GM12878 (cell line): Measurements from ENCODE around the gene SPATC1L. TPM values are rescaled to one million over a fixed set of nuclear protein-coding genes. Genes with fewer than 3 reads are reported as not detected.

Experiments
- BRCA1 ChIP-seq: IDR thresholded peaks from 2 replicates; pipeline ENCODE4 v1.6.1; 2011; ENCODE audit warnings: low read depth, low read length, improper control_type of control experiment
- FOS ChIP-seq: IDR thresholded peaks from 3 replicates; pipeline ENCODE4 v1.6.1; 2011; ENCODE audit warnings: borderline replicate concordance; ENCODE audit not compliant: insufficient read length; ENCODE audit errors: extremely low read depth
- HDAC2 ChIP-seq: fragments of 200-600 bp; sonication (generic); IDR thresholded peaks from 2 replicates; pipeline ENCODE4 v1.6.1; 2017
- NFXL1 ChIP-seq: fragments of 450-650 bp; IDR thresholded peaks from 2 replicates; pipeline ENCODE4 v1.6.1; 2017; ENCODE audit warnings: antibody characterized with exemption, mild to moderate bottlenecking, borderline replicate concordance
- POU2F2 ChIP-seq: IDR thresholded peaks from 3 replicates; pipeline ENCODE4 v1.6.1; 2011; ENCODE audit warnings: low read depth, mild to moderate bottlenecking, low read length, borderline replicate concordance
- PRDM15 ChIP-seq: fragments of 450-650 bp; formaldehyde crosslinking; IDR thresholded peaks from 2 replicates; pipeline ENCODE4 v1.4.0; 2020; ENCODE audit warnings: mild to moderate bottlenecking, moderate library complexity
- RAD21 ChIP-seq: IDR thresholded peaks from 2 replicates; pipeline ENCODE4 v1.6.1; 2011; ENCODE audit warnings: mild to moderate bottlenecking, low read depth, low read length, moderate library complexity; ENCODE audit not compliant: insufficient read depth
- SREBF1 ChIP-seq: IDR thresholded peaks from 2 replicates; pipeline ENCODE4 v1.6.1; 2012; ENCODE audit warnings: mild to moderate bottlenecking, low read length
- STAT1 ChIP-seq: fragments of 450-650 bp; conservative IDR thresholded peaks from 2 replicates; pipeline ENCODE4 v1.6.1; 2014; ENCODE audit warnings: antibody characterized with exemption, mild to moderate bottlenecking
- polyA plus RNA-seq, 11 experiments: library from polyadenylated mRNA; depleted of rRNA in 4 of 11; unstranded in 6 of 11; stranded (reverse) in 5 of 11; fragments of >200 nt; fragmentation: Nextera tagmentation in 4 of 11; fragmentation: Illumina TruSeq in 1 of 11; extraction: Ambion mirVana in 4 of 11; extraction: Trizol in 1 of 11; gene quantifications; 1 replicate in 1 of 11; 2 replicates in 10 of 11; pipeline versions ENCODE4 v1.2.1 to v1.2.3, GENCODE V29; 2011 to 2016; ENCODE audit warnings: inconsistent platforms in 2 of 11, missing spikeins in 2 of 11, low read depth in 1 of 11
- total RNA-seq, 4 experiments: library from RNA; depleted of rRNA in 3 of 4; stranded (reverse); fragments of >200 nt in 3 of 4; fragmentation: Illumina TruSeq in 1 of 4; extraction: Trizol in 1 of 4; gene quantifications; 2 replicates each; pipeline versions ENCODE4 v1.2.1 to v1.2.3, GENCODE V29; 2013 to 2021
- TF ChIP-seq, protein P1 (sequence below): fragments of 450-650 bp; IDR thresholded peaks from 2 replicates; pipeline ENCODE4 v1.6.1; 2016; ENCODE audit warnings: mild to moderate bottlenecking, moderate library complexity, borderline replicate concordance

The SPATC1L gene
- total and polyA plus RNA-seq, 10 of the 15 experiments (the other 5 are each of a cell fraction or from before 2014, with no cell fraction given), result 1.4 to 16.0 (median 7.0) TPM; not detected in 2

DNA sequence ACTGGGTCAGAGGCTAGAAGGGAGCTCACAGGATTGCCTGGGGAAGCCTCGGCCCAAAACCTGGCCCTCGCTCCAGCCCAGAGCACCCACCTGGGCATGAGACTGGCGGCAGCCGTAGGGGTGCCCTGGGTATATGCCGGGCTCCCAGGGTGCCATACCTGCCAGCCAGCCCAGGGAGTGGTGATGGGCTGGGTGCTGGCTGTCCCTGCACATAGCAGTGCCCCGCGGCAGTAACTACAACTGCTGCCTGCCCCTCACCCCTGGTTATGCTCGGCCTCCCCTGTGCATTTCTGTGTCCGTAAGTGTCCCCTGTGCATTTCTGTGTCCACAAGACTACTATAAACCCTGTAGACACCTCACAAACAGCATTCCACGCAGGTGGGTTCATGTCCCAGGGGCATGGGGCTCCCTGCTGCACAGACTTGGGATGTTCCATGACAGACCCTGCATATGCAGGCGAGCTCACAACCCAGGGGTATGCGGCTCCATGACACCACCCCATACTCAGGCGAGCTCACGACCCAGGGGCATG is 5.8 kb upstream of the SPATC1L start (continued):
- TF ChIP-seq, protein P1, sequence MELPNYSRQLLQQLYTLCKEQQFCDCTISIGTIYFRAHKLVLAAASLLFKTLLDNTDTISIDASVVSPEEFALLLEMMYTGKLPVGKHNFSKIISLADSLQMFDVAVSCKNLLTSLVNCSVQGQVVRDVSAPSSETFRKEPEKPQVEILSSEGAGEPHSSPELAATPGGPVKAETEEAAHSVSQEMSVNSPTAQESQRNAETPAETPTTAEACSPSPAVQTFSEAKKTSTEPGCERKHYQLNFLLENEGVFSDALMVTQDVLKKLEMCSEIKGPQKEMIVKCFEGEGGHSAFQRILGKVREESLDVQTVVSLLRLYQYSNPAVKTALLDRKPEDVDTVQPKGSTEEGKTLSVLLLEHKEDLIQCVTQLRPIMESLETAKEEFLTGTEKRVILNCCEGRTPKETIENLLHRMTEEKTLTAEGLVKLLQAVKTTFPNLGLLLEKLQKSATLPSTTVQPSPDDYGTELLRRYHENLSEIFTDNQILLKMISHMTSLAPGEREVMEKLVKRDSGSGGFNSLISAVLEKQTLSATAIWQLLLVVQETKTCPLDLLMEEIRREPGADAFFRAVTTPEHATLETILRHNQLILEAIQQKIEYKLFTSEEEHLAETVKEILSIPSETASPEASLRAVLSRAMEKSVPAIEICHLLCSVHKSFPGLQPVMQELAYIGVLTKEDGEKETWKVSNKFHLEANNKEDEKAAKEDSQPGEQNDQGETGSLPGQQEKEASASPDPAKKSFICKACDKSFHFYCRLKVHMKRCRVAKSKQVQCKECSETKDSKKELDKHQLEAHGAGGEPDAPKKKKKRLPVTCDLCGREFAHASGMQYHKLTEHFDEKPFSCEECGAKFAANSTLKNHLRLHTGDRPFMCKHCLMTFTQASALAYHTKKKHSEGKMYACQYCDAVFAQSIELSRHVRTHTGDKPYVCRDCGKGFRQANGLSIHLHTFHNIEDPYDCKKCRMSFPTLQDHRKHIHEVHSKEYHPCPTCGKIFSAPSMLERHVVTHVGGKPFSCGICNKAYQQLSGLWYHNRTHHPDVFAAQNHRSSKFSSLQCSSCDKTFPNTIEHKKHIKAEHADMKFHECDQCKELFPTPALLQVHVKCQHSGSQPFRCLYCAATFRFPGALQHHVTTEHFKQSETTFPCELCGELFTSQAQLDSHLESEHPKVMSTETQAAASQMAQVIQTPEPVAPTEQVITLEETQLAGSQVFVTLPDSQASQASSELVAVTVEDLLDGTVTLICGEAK, result no peak
- TF ChIP-seq FOS (no peak), SREBF1 (no peak), NFXL1 (no peak), PRDM15 (CRISPR knock-in tag) (no peak), STAT1 (no peak), BRCA1 (no peak), HDAC2 (no peak), POU2F2 (no peak), RAD21 (no peak)
